ENCODE data around the gene DUS4L.

DUS4L gene

GRCh38 chr7:107538001-107538400 is 25.8 kb upstream of the DUS4L start:
- no peak overlapping the region for H3K4me3 ChIP-seq (ENCODE audit: low read depth, low read length)
- TF ChIP-seq, protein P1, sequence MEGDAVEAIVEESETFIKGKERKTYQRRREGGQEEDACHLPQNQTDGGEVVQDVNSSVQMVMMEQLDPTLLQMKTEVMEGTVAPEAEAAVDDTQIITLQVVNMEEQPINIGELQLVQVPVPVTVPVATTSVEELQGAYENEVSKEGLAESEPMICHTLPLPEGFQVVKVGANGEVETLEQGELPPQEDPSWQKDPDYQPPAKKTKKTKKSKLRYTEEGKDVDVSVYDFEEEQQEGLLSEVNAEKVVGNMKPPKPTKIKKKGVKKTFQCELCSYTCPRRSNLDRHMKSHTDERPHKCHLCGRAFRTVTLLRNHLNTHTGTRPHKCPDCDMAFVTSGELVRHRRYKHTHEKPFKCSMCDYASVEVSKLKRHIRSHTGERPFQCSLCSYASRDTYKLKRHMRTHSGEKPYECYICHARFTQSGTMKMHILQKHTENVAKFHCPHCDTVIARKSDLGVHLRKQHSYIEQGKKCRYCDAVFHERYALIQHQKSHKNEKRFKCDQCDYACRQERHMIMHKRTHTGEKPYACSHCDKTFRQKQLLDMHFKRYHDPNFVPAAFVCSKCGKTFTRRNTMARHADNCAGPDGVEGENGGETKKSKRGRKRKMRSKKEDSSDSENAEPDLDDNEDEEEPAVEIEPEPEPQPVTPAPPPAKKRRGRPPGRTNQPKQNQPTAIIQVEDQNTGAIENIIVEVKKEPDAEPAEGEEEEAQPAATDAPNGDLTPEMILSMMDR (IDR thresholded peaks at IDR 0.05; ENCODE audit: borderline replicate concordance, insufficient read depth, low read depth, low read length): no peak

GRCh38 chr7:107543338-107543993 is 20.3 kb upstream of the DUS4L start:
- no peak overlapping the region for H3K4me3 ChIP-seq (ENCODE audit: low read depth, low read length)
- TF ChIP-seq, protein P1 (IDR thresholded peaks at IDR 0.05; ENCODE audit: borderline replicate concordance, insufficient read depth, low read depth, low read length): no peak

GRCh38 chr7:107544848-107545591 is 18.8 kb upstream of the DUS4L start:
- TF ChIP-seq, protein P1 (IDR thresholded peaks at IDR 0.05; ENCODE audit: borderline replicate concordance, insufficient read depth, low read depth, low read length): no peak
- H3K4me3 ChIP-seq (ENCODE audit: low read depth, low read length): no peak overlapping the region

- TF ChIP-seq, protein P1 (IDR thresholded peaks at IDR 0.05; ENCODE audit: borderline replicate concordance, insufficient read depth, low read depth, low read length): no peak
- no peak overlapping the region for H3K4me3 ChIP-seq (ENCODE audit: low read depth, low read length)
Observed at GRCh38 chr7:107551936-107552335, 11.8 kb upstream of the DUS4L start.

GRCh38 chr7:107555893-107556292 is 7.9 kb upstream of the DUS4L start:
- no peak overlapping the region for H3K4me3 ChIP-seq (ENCODE audit: low read depth, low read length)
- TF ChIP-seq, protein P1 (IDR thresholded peaks at IDR 0.05; ENCODE audit: borderline replicate concordance, insufficient read depth, low read depth, low read length): no peak

GRCh38 chr7:107559864-107560263 is 3.9 kb upstream of the DUS4L start:
- no peak overlapping the region for H3K4me3 ChIP-seq (ENCODE audit: low read depth, low read length)
- TF ChIP-seq, protein P1 (IDR thresholded peaks at IDR 0.05; ENCODE audit: borderline replicate concordance, insufficient read depth, low read depth, low read length): no peak
